ENCODE results near the gene SPATA19. TPM values are rescaled to one million over a fixed set of nuclear protein-coding genes. Genes with fewer than 3 reads are reported as not detected.

Gene SPATA19
- total and polyA plus RNA-seq, 2 experiments from 2014 or later = not detected

- H3K27me3 Mint-ChIP-seq (ENCODE audit: insufficient read depth, low read depth, poor library complexity) = no peaks in the 10 kb centered on the region
- Histone ChIP-seq H3K4me1 (ENCODE audit: insufficient read depth) (no peaks in the 10 kb centered on the region), H3K9me2 (ENCODE audit: insufficient read depth) (no peaks in the 10 kb centered on the region), H3K79me2 (replicated peaks; ENCODE audit: insufficient read depth) (no peaks in the 10 kb centered on the region), H3K4me2 (no peak overlapping the region), H3K36me3 (ENCODE audit: insufficient read depth) (no peaks in the 10 kb centered on the region), H2AFZ (no peak overlapping the region), H3K27me3 (ENCODE audit: insufficient read depth) (no peaks in the 10 kb centered on the region), H4K20me1 (replicated peaks; ENCODE audit: insufficient read depth) (no peaks in the 10 kb centered on the region), H3K27ac (ENCODE audit: low read depth) (no peak overlapping the region), H3F3A (replicated peaks; ENCODE audit: low read depth) (no peaks in the 10 kb centered on the region), H3K4me3 (no peak overlapping the region)
- H3K4me3 Mint-ChIP-seq = no peak overlapping the region
- no peaks in the 10 kb centered on the region for H3K9me3 Mint-ChIP-seq
- H3K27ac Mint-ChIP-seq = no peak overlapping the region
- H3K36me3 Mint-ChIP-seq (ENCODE audit: low read depth) = no peaks in the 10 kb centered on the region
- ATAC-seq (no peak), DNase-seq (ENCODE audit: low spot score) (no peak)
- H3K4me1 Mint-ChIP-seq = 0 out of 3 replicates have a peak, but pooled peaks cover 2% of the 10 kb centered on the region
- TF ChIP-seq STAT1 (IDR thresholded peaks at IDR 0.05; ENCODE audit: unreplicated experiment) (no peak), CTCF (conservative IDR thresholded peaks at IDR 0.05; ENCODE audit: low read depth in 2 of 2) (no peak), POLR2AphosphoS5 (IDR thresholded peaks at IDR 0.05; ENCODE audit: low read depth) (no peak), JUNB (IDR thresholded peaks at IDR 0.05; ENCODE audit: unreplicated experiment) (no peak), CREB1 (CRISPR knock-in tag; IDR thresholded peaks at IDR 0.05; ENCODE audit: low read depth) (no peak)
Observed at GRCh38 chr11:133825666-133826065, 19.6 kb downstream of the SPATA19 start.

GRCh38 chr11:133825156-133825555, 20.2 kb downstream of the SPATA19 start:
- H3K36me3 Mint-ChIP-seq (ENCODE audit: low read depth) = no peaks in the 10 kb centered on the region

More at GRCh38 chr11:133825156-133825555, 20.2 kb downstream of the SPATA19 start:
- Mint-ChIP-seq H3K9me3 (no peaks in the 10 kb centered on the region), H3K4me3 (no peak overlapping the region), H3K27ac (no peak overlapping the region), H3K27me3 (ENCODE audit: insufficient read depth, low read depth, poor library complexity) (no peaks in the 10 kb centered on the region), H3K4me1 (0 out of 3 replicates have a peak, but pooled peaks cover 2% of the 10 kb centered on the region)
- ATAC-seq = no peak
- Histone ChIP-seq H3K36me3 (ENCODE audit: insufficient read depth) (no peaks in the 10 kb centered on the region), H3K4me2 (no peak overlapping the region), H3K27me3 (ENCODE audit: insufficient read depth) (no peaks in the 10 kb centered on the region), H3K79me2 (replicated peaks; ENCODE audit: insufficient read depth) (no peaks in the 10 kb centered on the region), H3K4me1 (ENCODE audit: insufficient read depth) (no peaks in the 10 kb centered on the region), H3F3A (replicated peaks; ENCODE audit: low read depth) (no peaks in the 10 kb centered on the region), H3K9me2 (ENCODE audit: insufficient read depth) (no peaks in the 10 kb centered on the region), H3K27ac (ENCODE audit: low read depth) (no peak overlapping the region), H4K20me1 (replicated peaks; ENCODE audit: insufficient read depth) (no peaks in the 10 kb centered on the region), H2AFZ (no peak overlapping the region), H3K4me3 (no peak overlapping the region)
- DNase-seq (ENCODE audit: low spot score) = no peak
- TF ChIP-seq CTCF (conservative IDR thresholded peaks at IDR 0.05; ENCODE audit: low read depth in 2 of 2) = no peak
- no peak for TF ChIP-seq ETS1 (IDR thresholded peaks at IDR 0.05)
- TF ChIP-seq EZH2phosphoT487 (IDR thresholded peaks at IDR 0.05; ENCODE audit: unreplicated experiment) = no peak
- TF ChIP-seq POLR2AphosphoS5 (IDR thresholded peaks at IDR 0.05; ENCODE audit: low read depth) = no peak
- no peak for TF ChIP-seq STAT1 (IDR thresholded peaks at IDR 0.05; ENCODE audit: unreplicated experiment)
- no peak for TF ChIP-seq ZNF114 (CRISPR knock-in tag; IDR thresholded peaks at IDR 0.05)
- TF ChIP-seq EZH2 (IDR thresholded peaks at IDR 0.05; ENCODE audit: low read depth, unreplicated experiment) = no peak
- no peak for TF ChIP-seq NANOG (IDR thresholded peaks at IDR 0.05; ENCODE audit: borderline replicate concordance)
- TF ChIP-seq CREB1 (CRISPR knock-in tag; IDR thresholded peaks at IDR 0.05; ENCODE audit: low read depth) = no peak
- no peak for TF ChIP-seq JUNB (IDR thresholded peaks at IDR 0.05; ENCODE audit: unreplicated experiment)
- no peak for TF ChIP-seq REST (IDR thresholded peaks at IDR 0.05; ENCODE audit: unreplicated experiment)
- no peak for TF ChIP-seq ZNF331 (CRISPR knock-in tag; IDR thresholded peaks at IDR 0.05; ENCODE audit: low read depth)
